GM18861 (cell line): Measurements from ENCODE around the gene KITLG.
"Not testable (repeated sequence)": the region's sequence is repeated elsewhere in the genome, so short reads cannot be mapped to it uniquely, and the experiment has no call there.

Experiments used
- ATAC-seq: cut with Tn5 transposase; IDR thresholded peaks from one replicate; pipeline ENCODE4 v1.9.1; 2021; ENCODE audit not compliant: unreplicated experiment

Gene KITLG

GRCh38 chr12:88544991-88545980 lies 35.0 kb downstream of the KITLG start:
- ATAC-seq, result no peak

DNA sequence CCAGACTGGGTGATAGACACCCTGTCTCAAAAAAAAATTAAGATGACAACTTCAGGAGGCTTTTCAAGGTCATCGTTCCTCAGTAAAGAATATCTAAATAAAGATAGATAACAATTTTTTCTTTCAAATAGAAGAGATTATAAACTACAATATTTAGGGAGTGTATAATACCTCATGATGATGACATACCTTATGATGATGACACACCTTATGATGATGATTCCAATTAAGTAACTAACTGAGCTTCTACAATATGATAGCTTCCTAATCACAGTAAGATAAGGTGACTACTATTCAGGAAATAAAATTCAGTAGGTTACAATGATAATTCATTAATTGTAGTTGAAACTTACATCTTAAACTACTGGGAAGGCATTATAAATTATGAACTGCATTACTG lies 40.4 kb downstream of the KITLG start:
- ATAC-seq, result no peak

- ATAC-seq, result no peak
Measured at GRCh38 chr12:88538697-88539096, 41.6 kb downstream of the KITLG start.

- no peak for ATAC-seq
Measured at GRCh38 chr12:88538250-88538649, 42.0 kb downstream of the KITLG start.

DNA sequence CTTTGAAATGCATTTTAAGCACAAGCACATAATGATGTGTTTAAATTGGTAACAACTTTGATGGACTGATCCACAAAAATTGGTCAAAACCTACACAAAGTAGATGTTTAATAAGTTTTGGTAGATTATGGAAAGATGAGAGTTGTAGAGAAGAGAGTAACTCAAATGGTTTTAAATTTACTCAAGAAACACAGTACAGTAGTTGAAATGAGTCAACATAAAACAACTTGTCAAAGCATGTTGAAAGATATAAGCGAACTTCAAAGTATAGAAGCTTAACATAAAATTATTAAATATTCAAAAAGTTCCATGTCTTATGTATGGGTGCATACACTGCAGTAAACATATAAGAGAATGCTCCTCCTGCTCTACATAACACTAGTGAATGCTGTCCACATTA lies 49.4 kb downstream of the KITLG start:
- ATAC-seq, result no peak

DNA sequence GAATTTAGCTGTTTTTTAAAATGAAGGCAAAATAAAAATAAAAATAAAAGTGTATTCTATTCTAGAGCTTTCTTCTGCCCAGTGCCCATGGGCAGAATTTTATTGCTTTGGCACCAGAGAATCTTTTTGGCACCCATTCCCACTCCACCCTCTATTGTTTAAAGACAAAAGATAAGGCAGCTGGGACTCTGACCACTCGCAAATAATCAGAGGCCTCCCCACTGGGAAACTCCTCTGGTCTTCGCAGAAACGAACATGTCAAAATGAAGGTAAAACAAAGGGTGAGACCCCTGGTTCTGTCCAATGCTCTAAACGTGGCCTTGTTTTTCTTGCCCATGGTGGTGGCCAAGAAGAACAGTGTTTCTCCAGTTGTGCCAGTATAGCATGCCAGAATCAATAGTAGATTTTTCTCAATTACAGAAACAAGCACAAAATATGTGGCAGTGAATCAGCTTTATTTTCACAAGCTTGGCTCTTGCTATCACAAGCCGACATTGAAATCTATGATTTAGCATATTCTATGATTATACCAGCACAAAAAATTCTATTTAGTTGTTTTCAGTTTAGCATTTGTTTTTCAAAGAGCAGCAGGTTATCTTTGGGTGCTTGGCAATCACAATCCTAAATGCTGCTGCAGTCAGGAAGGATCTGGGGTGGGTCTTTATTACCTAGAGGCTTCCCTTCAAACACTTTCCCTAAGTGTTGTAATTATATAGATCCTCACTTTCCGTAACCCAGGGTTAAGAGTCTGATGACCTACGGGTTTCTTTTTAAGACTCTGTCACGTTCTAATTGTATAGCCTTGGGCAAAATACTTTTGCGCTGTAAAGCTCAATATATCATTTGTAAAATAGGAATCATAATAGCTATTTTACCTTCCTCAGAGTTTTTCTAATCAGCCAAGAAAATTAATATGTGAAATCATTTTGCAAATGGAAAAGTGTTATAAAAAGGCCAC lies 50.5 kb downstream of the KITLG start:
- no peak for ATAC-seq

DNA sequence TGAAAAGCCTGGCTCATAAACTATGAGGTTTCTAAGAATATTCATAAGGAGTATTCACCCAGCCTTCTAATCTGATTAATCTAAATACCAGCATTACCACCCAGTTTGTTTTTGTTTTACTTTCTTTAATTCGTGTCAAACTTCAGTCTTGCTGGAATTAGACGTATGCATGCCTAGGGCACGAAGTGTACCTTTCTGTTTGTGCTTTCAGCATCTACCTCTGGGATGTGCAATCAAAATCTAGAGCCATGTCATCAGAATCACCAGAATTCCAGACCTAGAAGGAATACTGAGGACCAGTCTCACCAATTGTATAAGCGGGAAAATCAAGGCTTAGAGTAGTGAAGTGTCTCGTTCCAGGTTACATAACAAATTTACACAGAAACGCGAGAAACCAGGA lies 57.3 kb downstream of the KITLG start:
- ATAC-seq, result no peak

- no peak for ATAC-seq
Measured at GRCh38 chr12:88520436-88520820, 59.8 kb downstream of the KITLG start.

DNA sequence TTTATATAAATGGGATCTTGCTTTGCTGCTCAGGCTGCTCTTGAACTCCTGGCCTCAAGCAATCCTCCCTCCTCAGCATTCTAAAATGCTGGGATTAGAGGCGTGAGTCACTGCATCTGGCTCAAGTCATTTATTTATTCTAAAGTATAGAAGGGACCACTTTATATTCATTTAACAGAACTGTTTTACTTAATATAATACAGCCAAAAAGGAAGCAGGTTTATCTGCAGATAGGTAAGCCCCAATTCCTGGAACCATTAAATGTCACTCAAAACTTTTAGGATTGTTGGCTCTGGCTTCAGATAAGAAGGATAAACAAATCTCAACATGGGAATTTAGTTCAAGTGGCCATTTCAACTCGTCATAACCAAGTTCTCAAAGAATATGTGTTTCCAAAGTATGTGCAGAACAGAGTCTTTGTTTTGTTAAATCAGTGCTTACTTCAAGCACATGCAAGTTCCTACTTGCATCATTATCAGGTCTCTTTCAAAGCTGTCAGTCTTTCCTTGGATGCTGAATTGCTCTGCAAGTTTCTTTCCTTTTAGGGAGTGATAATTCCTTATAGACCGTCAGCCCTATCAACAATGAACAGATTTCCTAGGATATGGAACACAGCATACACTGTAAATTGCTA lies 60.4 kb downstream of the KITLG start:
- ATAC-seq, result no peak

GRCh38 chr12:88518863-88519403 lies 61.3 kb downstream of the KITLG start:
- no peak for ATAC-seq

DNA sequence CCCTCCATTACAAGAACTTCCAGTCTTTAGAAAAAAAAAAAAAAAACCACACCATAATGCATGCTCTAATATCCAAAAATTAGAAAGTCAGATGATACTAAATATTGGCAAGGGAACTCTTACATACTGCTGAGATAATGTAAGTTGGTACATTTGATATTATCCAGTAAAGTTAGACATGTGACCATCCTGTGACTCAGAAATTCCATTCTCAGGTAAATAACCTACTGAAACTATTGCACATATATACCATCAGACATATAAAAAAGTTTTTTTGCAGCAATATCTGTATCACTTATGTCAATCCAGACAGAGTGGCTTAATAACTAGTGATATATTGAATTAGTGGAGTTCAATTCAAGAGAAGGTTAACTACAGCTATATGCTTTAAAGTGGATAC lies 63.5 kb downstream of the KITLG start:
- no peak for ATAC-seq

GRCh38 chr12:88510843-88511242 lies 69.4 kb downstream of the KITLG start:
- no peak for ATAC-seq

DNA sequence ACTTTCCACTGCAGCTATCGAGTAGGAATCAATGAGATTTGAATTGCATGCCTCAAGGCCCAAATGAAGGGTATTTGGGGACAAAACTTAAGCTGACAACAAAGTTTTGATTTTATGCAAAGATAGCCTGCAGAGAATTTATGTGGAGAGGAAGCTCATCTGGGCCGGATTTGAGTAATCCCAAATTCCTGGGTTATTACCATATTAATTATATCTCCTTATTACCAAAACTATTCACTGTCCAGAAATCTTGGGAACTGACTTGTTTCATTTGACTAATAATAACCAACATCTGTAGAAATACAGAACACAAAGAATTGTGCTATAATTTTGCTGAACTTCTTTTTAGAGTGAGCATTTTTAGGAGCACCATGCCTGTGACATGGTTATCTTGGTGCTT lies 70.4 kb downstream of the KITLG start:
- no peak for ATAC-seq

- ATAC-seq, result no peak
Measured at GRCh38 chr12:88509347-88509746, 70.9 kb downstream of the KITLG start.

DNA sequence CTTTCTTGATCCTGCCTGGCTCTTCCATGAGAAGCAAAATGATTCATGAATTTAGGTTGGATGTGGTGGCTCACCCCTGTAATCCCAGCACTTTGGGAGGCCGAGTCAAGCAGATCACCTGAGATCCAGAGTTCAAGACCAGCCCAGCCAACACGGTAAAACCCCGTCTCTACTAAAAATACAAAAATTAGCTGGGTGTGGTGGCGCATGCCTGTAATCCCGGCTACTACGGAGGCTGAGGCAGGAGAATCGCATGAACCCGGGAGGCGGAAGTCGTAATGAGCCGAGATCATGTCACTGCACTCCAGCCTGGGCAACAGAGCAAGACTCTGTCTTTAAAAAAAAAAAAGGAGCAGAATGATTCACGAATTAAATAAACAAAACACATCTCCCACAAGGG lies 72.4 kb downstream of the KITLG start:
- ATAC-seq, result not testable (repeated sequence)

DNA sequence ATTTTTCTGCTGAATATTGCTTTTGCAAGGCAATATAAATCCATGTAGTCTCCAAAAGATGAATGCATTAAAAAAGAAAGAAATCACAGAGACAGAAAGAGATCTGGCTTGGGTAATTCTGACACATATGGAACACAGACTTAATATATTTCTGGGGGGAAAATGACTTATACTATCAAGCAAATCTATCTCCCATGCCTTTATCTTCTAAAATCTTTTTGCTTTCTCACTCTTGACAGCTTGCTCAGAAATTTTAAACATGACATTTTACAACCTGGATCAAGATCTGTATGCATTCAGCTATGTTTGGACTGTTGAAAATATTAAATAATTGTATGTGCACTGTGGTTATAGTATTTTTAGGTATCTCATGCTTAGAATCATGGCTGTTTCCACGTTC lies 73.0 kb downstream of the KITLG start:
- no peak for ATAC-seq

- no peak for ATAC-seq
Measured at GRCh38 chr12:88505696-88506095, 74.6 kb downstream of the KITLG start.

DNA sequence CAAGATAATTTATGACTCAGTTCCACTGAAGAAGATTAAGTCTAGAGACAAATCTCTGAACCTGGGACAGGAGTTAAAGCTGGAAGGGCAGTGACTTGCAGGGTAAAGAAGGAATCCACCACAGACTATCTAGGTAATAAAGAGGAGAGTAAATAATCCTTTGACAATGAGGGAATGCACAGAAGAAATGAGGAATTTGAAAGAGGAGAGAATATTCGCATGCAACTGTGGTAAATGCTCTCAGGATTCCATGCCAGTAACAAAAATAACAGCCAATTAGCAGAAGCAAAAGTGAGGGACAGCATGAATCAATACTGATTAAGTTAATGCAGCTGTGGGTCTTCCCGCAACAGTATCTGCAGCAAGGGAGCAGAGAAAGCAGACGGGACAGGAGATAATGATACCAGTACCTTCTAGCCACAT lies 77.0 kb downstream of the KITLG start:
- no peak for ATAC-seq

DNA sequence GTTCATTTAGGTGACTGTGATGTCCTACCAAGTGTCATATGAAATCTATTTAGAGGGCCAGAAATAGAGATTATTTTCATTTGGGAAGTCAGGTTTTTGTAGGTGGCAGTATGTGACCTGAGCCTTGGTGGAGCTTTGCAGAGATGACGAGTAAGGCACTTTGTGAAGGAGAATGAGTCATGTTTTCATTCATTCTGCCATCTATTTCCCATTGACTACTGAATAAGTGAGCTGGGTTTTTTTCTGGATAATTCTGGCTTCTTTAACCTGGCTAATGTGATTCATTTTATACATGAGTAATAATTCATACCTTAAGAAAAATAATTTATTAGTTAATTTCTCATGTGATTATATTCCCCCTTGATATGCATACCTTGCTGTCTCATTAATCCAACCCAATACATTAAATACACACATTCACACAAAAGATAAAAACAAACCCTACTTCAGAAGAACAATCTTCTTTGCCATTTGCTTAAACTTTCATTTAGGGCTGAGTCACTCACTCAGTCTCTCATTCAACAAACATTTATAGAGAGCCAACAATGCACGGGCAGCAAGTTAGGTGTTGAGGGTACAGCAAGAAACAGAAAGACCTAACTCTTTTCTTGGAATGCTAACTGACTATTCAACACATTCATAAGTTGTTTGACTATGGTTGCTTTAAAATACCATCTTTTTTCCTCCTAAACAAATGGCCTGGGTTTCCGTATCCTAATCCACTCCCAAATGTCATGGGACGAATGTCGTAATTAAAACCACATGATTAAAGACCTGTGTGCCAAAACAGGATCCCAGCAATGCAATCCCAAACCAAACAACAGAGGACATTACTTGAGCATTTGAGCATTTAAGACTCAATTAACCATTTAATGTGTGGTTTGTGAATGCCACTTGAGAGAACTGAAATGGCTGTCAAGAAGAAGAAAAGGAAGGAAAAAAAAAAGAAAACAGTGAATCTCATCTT lies 78.0 kb downstream of the KITLG start:
- ATAC-seq, result no peak

- no peak for ATAC-seq
Measured at GRCh38 chr12:88496891-88497371, 83.3 kb downstream of the KITLG start.
